Naive thymus-derived CD4-positive, alpha-beta T cell (primary cell): ENCODE results near the gene FRMD4A. TPM values are rescaled to one million over a fixed set of nuclear protein-coding genes. Genes with fewer than 3 reads are reported as not detected.
"Not testable (repeated sequence)": the region's sequence is repeated elsewhere in the genome, so short reads cannot be mapped to it uniquely, and the experiment has no call there.

Experiments used
- ATAC-seq: fragments of 150-1000 bp; cut with Tn5 transposase; 2 replicates; pipeline ENCODE4 v1.10.0; 2021; ENCODE audit warnings: mild to moderate bottlenecking, moderate library complexity
- CTCF ChIA-PET: fragments of 350-600 bp; sonication (Branson Sonifier 250); formaldehyde crosslinking; loops from one replicate; lab custom pipeline; 2021; ENCODE audit warnings: antibody characterized with exemption; lab: Charles Lee
- POLR2A ChIA-PET: fragments of 350-600 bp; sonication (Branson Sonifier 250); formaldehyde crosslinking; loops from one replicate; lab custom pipeline; 2021; ENCODE audit warnings: antibody characterized with exemption, inconsistent platforms; lab: Charles Lee
- DNase-seq, 9 donors: peaks; one replicate each; pipeline versions ENCODE4 v3.0.0 to v3.0.0-alpha.2; 2020 to 2022; ENCODE audit warnings: mixed read lengths in 1 of 9
- H3K27ac ChIP-seq: one replicate; pipeline ENCODE4 v1.7.0; 2013; ENCODE audit warnings: mild to moderate bottlenecking, low read depth, low read length, moderate library complexity
- H3K27me3 ChIP-seq, 2 donors: one replicate each; pipeline ENCODE4 v1.7.0; 2013; ENCODE audit warnings: low read length in 2 of 2, mild to moderate bottlenecking in 2 of 2, moderate library complexity in 2 of 2; ENCODE audit not compliant: control insufficient read depth in 2 of 2, insufficient read depth in 2 of 2
- H3K36me3 ChIP-seq, 3 experiments: 1 replicate in 2 of 3; 2 replicates in 1 of 3; pipeline ENCODE4 v1.7.0; 2013; ENCODE audit warnings: low read length in 3 of 3, mild to moderate bottlenecking in 3 of 3, moderate library complexity in 1 of 3; ENCODE audit not compliant: insufficient read depth in 3 of 3, control insufficient read depth in 2 of 3
- H3K4me1 ChIP-seq, 2 donors: one replicate each; pipeline ENCODE4 v1.7.0; 2013; ENCODE audit warnings: low read length in 2 of 2, mild to moderate bottlenecking in 2 of 2, moderate library complexity in 1 of 2; ENCODE audit not compliant: control insufficient read depth in 2 of 2, insufficient read depth in 2 of 2
- H3K4me3 ChIP-seq: 2 replicates; pipeline ENCODE4 v1.7.0; 2013; ENCODE audit warnings: mild to moderate bottlenecking, low read length
- H3K9me3 ChIP-seq, 3 experiments: 1 replicate in 2 of 3; 2 replicates in 1 of 3; pipeline ENCODE4 v1.7.0; 2013; ENCODE audit warnings: low read length in 3 of 3; ENCODE audit not compliant: control insufficient read depth in 2 of 3
- H3K27ac Mint-ChIP-seq, 9 donors: one replicate each; pipeline ENCODE4 v1.8.0; 2020 to 2022; ENCODE audit warnings: mixed read lengths in 9 of 9, mild to moderate bottlenecking in 8 of 9, moderate library complexity in 5 of 9, inconsistent platforms in 2 of 9
- H3K27me3 Mint-ChIP-seq, 5 donors: one replicate each; pipeline ENCODE4 v1.8.0; 2021 to 2022; ENCODE audit warnings: mixed read lengths in 5 of 5, mild to moderate bottlenecking in 1 of 5
- H3K36me3 Mint-ChIP-seq, 5 donors: one replicate each; pipeline ENCODE4 v1.8.0; 2020 to 2022; ENCODE audit warnings: mixed read lengths in 5 of 5, mild to moderate bottlenecking in 3 of 5, inconsistent platforms in 1 of 5
- H3K4me1 Mint-ChIP-seq, 7 donors: one replicate each; pipeline ENCODE4 v1.8.0; 2020 to 2022; ENCODE audit warnings: mixed read lengths in 7 of 7, mild to moderate bottlenecking in 3 of 7, inconsistent platforms in 1 of 7
- H3K4me3 Mint-ChIP-seq, 10 donors: one replicate each; pipeline ENCODE4 v1.8.0; 2020 to 2022; ENCODE audit warnings: mild to moderate bottlenecking in 10 of 10, mixed read lengths in 10 of 10, moderate library complexity in 6 of 10, inconsistent platforms in 2 of 10
- H3K9me3 Mint-ChIP-seq, 11 donors: one replicate each; pipeline ENCODE4 v1.8.0; 2020 to 2022; ENCODE audit warnings: mixed read lengths in 11 of 11, mild to moderate bottlenecking in 4 of 11, inconsistent platforms in 1 of 11, moderate library complexity in 1 of 11
- intact Hi-C, 2 donors: fragments of 100-400 bp; cut with micrococcal nuclease; formaldehyde crosslinking; loops; one replicate each; pipeline ENCODE4 v1.15.1; 2023
- polyA plus RNA-seq, 2 donors: library from polyadenylated mRNA; unstranded; fragments of 300-500 nt; fragmentation: Illumina TruSeq; gene quantifications; one replicate each; pipeline ENCODE4 v1.2.3, GENCODE V29; 2021
- total RNA-seq, 6 experiments: library from RNA in 5 of 6; stranded (reverse) in 5 of 6; gene quantifications; 1 replicate in 5 of 6; 2 replicates in 1 of 6; pipeline ENCODE4 v1.2.3 and lab custom pipeline; 2021 to 2026

The FRMD4A gene
- total and polyA plus RNA-seq, 7 experiments from 2014 or later = 0.10 to 3.1 (median 0.62) TPM

DNA sequence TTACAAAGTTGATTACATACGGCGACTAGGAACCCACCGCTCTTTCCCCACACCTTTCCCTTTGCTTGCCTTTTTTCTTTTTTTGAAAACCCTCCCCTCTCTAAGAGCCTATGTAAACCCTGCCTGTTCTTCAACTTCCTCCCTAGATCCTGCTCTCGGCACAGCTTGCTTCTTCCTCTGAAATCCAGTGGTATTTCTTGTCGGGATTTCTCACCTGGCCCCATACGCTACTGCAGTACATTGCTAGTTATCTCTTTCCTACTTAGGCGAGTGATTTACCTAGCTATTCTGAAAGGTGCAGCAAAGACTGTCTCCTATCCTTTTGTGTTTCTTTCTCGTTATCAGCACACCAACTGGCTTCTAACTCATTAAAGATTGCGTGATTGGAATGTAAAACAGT lies 372.9 kb downstream of the FRMD4A start:
- DNase-seq (no peak), ATAC-seq (no peak)
- Mint-ChIP-seq H3K27ac (no peak overlapping the region), H3K27me3 (peaks cover 0 to 7% (median 3%) of the 10 kb centered on the region in 5 donors), H3K9me3 (peaks cover 0 to 5% (median 0%) of the 10 kb centered on the region in 11 donors), H3K36me3 (peaks cover 0 to 7% (median 0%) of the 10 kb centered on the region in 5 donors), H3K4me1 (peaks cover 0 to 24% (median 14%) of the 10 kb centered on the region in 7 donors), H3K4me3 (no peak overlapping the region)
- Histone ChIP-seq H3K9me3 (no peaks in the 10 kb centered on the region), H3K4me3 (no peak overlapping the region), H3K27me3 (no peaks in the 10 kb centered on the region), H3K36me3 (no peaks in the 10 kb centered on the region), H3K4me1 (no peaks in the 10 kb centered on the region), H3K27ac (no peak overlapping the region)
- ChIA-PET POLR2A (no interaction called here), CTCF (no interaction called here)
- intact Hi-C loops = no loop called here

DNA sequence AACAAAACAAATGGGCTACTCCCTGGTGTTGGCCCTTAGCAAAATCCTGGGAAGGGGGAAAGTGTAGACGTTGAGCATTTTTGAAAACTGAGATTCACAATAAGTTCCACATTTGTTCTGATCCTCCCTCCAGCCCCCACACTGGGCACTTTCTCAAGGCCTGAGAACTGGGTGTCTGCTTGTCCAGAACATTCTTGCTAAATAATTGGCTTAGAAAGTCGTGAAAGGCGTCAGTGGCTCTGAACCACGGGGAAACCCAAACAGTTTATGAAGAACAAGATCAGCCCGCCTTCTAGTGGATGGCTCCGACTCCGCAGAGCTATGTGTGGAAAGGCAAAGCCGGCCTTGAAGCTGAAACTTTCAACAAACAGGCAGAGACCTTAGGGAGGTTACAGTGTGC lies 373.9 kb downstream of the FRMD4A start:
- ATAC-seq (no peak), DNase-seq (no peak)
- H3K27me3 Mint-ChIP-seq = peaks cover 0 to 5% (median 0%) of the 10 kb centered on the region in 5 donors
- H3K4me1 Mint-ChIP-seq = peaks cover 0 to 24% (median 14%) of the 10 kb centered on the region in 7 donors
- no peaks in the 10 kb centered on the region for H3K9me3 ChIP-seq
- no peak overlapping the region for H3K27ac Mint-ChIP-seq
- ChIA-PET CTCF (no interaction called here), POLR2A (no interaction called here)
- H3K27me3 ChIP-seq = no peaks in the 10 kb centered on the region
- H3K4me3 Mint-ChIP-seq = no peak overlapping the region
- no peak overlapping the region for H3K4me3 ChIP-seq
- no peaks in the 10 kb centered on the region for H3K36me3 ChIP-seq
- no peaks in the 10 kb centered on the region for H3K4me1 ChIP-seq
- peaks cover 0 to 5% (median 0%) of the 10 kb centered on the region in 11 donors for H3K9me3 Mint-ChIP-seq
- H3K27ac ChIP-seq = no peak overlapping the region
- H3K36me3 Mint-ChIP-seq = peaks cover 0 to 7% (median 0%) of the 10 kb centered on the region in 5 donors
- intact Hi-C loops = no loop called here

DNA sequence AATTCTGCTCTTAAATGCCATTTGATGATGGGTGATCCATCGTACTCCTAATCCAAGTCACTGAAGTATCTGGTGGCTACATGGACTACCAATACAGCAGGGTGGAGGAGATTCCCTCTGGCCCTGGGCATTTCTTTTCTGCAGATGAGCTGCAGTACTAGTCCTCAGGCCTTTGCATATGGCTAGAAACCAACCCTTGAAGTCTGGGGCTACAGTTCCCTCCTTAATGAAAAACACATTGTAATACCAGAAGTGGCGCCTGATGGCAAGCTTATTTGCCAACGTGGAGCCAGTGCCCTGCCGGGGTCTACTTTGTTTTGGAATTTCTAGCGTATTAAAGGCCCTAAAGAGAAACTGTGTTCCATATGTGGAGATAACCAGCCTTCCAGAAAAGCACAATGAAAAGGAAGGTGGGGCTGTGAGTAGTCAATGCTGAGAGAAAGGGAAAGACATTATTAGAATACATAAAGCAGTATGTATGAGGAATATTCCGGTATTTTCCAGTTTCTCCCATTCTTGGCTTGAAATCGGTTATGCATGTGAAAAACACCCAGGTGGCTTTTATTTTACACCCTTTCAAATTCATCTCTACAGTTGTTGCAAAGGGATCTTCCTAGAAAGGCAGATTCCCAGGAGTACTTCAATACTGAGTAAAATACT lies 375.2 kb downstream of the FRMD4A start:
- Histone ChIP-seq H3K4me1 (no peaks in the 10 kb centered on the region), H3K27ac (no peak overlapping the region), H3K36me3 (no peaks in the 10 kb centered on the region), H3K9me3 (no peaks in the 10 kb centered on the region), H3K27me3 (no peaks in the 10 kb centered on the region), H3K4me3 (no peak overlapping the region)
- peaks cover 0 to 8% (median 4%) of the 10 kb centered on the region in 5 donors for H3K36me3 Mint-ChIP-seq
- peaks cover 0 to 18% (median 2%) of the 10 kb centered on the region in 7 donors for H3K4me1 Mint-ChIP-seq
- CTCF ChIA-PET = no interaction called here
- intact Hi-C loops = no loop called here
- H3K4me3 Mint-ChIP-seq = no peak overlapping the region
- H3K27me3 Mint-ChIP-seq = peaks cover 0 to 8% (median 0%) of the 10 kb centered on the region in 5 donors
- POLR2A ChIA-PET = no interaction called here
- H3K27ac Mint-ChIP-seq = peak overlapping the region in 1 of 9 donors; percentile 6
- peaks cover 0 to 8% (median 2%) of the 10 kb centered on the region in 11 donors for H3K9me3 Mint-ChIP-seq
- ATAC-seq = no peak
- DNase-seq = no peak

DNA sequence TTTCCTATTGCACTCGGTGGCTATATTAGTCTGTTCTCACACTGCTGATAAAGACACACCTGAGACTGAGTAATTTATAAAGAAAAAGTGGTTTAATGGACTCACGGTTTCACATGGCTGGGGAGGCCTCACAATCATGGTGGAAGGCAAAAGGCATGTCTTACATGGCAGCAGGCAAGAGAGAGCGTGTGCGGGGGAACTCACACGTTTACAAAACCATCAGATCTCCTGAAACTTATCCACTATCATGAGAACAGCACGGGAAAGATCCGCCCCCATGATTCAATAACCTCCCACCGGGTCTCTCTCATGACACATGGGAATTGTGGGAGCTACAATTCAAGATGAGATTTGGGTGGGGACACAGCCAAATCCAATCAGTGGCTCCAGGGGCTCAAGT lies 376.5 kb downstream of the FRMD4A start:
- intact Hi-C loops, H3K9me3 Mint-ChIP-seq, H3K4me3 ChIP-seq, H3K27me3 Mint-ChIP-seq, H3K27ac Mint-ChIP-seq, H3K36me3 Mint-ChIP-seq, H3K27me3 ChIP-seq, H3K4me1 ChIP-seq, POLR2A ChIA-PET, H3K36me3 ChIP-seq, H3K4me3 Mint-ChIP-seq, CTCF ChIA-PET, DNase-seq, H3K27ac ChIP-seq, H3K9me3 ChIP-seq, ATAC-seq: not testable (repeated sequence)
- H3K4me1 Mint-ChIP-seq = peaks cover 0 to 16% (median 0%) of the 10 kb centered on the region in 7 donors

DNA sequence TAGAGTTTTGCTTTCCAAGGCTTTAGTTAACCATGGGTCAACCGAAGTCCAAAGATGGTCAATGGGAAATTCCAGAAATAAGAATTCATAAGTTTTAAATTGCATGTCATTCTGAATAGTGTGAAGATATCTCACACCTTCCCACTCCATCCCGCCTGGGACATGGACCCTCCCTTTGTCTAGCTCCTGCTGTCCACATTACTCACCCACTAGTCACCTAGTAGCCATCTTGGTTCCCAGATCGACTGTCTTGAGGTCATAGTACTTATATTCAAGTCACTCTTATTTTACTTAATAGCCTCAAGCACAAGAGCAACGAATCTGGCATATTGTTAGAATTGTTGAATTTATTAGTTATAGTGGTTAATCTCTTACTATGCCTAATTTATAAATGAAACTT lies 377.4 kb downstream of the FRMD4A start:
- intact Hi-C loops = no loop called here
- ChIA-PET CTCF (no interaction called here), POLR2A (no interaction called here)
- H3K4me1 Mint-ChIP-seq = peaks cover 0 to 16% (median 0%) of the 10 kb centered on the region in 7 donors
- DNase-seq (no peak), ATAC-seq (no peak)
- peaks cover 0 to 8% (median 2%) of the 10 kb centered on the region in 11 donors for H3K9me3 Mint-ChIP-seq
- Histone ChIP-seq H3K9me3 (no peaks in the 10 kb centered on the region), H3K4me3 (no peak overlapping the region), H3K27ac (no peak overlapping the region), H3K4me1 (no peaks in the 10 kb centered on the region), H3K36me3 (no peaks in the 10 kb centered on the region), H3K27me3 (no peaks in the 10 kb centered on the region)
- no peak overlapping the region for H3K4me3 Mint-ChIP-seq
- H3K27ac Mint-ChIP-seq = no peak overlapping the region
- H3K27me3 Mint-ChIP-seq = peaks cover 0 to 8% (median 0%) of the 10 kb centered on the region in 5 donors
- H3K36me3 Mint-ChIP-seq = peaks cover 0 to 8% (median 4%) of the 10 kb centered on the region in 5 donors

DNA sequence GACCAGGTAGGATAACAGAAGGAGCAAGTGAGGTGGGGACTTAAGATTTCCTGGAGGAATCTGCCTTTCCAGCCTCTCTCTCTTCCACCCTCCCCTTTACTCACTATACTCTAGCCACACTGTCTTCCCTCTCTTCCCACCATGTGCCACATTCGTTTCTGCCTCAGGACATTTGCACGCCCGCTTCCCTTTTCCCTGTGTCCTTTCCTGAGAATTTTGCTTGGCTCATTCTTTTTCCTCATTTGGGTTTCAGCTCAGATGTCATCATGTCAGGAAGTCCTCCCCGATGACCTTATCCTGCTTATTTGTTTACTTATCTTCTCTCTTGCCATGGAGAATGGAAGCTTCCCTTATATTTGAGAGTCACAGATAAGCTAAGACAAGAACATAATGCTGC lies 380.2 kb downstream of the FRMD4A start:
- H3K27ac ChIP-seq = no peak overlapping the region
- intact Hi-C loops = no loop called here
- ChIA-PET POLR2A (no interaction called here), CTCF (no interaction called here)
- Mint-ChIP-seq H3K27me3 (peaks cover 0 to 8% (median 0%) of the 10 kb centered on the region in 5 donors), H3K4me3 (no peak overlapping the region), H3K9me3 (peaks cover 0 to 8% (median 2%) of the 10 kb centered on the region in 11 donors), H3K4me1 (peaks cover 0 to 8% (median 0%) of the 10 kb centered on the region in 7 donors), H3K27ac (no peak overlapping the region), H3K36me3 (peaks cover 0 to 8% (median 4%) of the 10 kb centered on the region in 5 donors)
- DNase-seq (no peak), ATAC-seq (no peak)
- H3K27me3 ChIP-seq = no peaks in the 10 kb centered on the region
- no peak overlapping the region for H3K4me3 ChIP-seq
- no peaks in the 10 kb centered on the region for H3K9me3 ChIP-seq
- H3K4me1 ChIP-seq = no peaks in the 10 kb centered on the region
- no peaks in the 10 kb centered on the region for H3K36me3 ChIP-seq
